GM19463 (cell line): ENCODE results near the gene CRYBA2.

ENCODE experiments used
- ATAC-seq: cut with Tn5 transposase; IDR thresholded peaks from one replicate; pipeline ENCODE4 v1.9.1; 2021; ENCODE audit warnings: mild to moderate bottlenecking, moderate library complexity; ENCODE audit not compliant: unreplicated experiment

Gene CRYBA2

DNA sequence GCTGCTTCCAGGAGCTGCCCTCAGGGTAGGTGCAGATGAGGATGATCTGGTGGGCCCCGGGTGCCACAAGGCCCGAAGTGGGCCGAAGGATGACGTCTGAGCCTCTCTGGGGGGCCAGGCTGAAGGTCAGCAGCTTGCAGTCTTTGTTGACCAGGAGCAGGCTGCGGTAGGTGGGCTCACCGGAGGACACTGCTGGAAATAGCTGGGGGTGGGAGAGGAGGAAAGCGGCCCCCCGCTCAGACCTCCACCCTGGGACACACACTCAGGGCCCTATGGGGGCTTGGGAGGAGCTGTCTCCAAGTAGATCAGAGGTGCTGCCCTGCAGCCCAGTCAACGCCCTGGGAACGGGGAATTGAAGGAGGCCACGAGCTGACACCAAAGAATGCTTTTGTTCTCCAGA lies 30.8 kb upstream of the CRYBA2 start:
- ATAC-seq = no peak

- ATAC-seq = no peak
These were observed 29.9 kb upstream of the CRYBA2 start for GRCh38 chr2:219023045-219023605.

DNA sequence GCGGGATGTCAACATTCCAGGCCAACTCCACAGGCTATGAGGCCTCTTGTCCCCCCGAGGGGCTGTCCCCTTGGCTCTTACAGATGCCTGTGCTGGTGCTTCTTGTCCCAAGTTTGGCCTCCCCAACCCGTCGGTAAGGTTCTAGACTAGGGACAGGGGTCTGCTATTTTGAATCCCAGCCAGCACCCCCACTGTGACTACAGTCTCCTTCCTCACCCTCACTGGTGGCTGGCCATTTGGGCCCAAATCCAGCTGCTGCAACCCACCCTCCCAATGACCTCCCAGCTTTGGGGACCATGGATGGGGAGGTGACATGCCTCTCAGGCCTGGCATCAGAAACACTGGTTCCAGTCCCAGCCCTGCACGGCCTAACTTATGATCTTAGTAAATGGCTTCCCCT lies 29.4 kb upstream of the CRYBA2 start:
- ATAC-seq = no peak

DNA sequence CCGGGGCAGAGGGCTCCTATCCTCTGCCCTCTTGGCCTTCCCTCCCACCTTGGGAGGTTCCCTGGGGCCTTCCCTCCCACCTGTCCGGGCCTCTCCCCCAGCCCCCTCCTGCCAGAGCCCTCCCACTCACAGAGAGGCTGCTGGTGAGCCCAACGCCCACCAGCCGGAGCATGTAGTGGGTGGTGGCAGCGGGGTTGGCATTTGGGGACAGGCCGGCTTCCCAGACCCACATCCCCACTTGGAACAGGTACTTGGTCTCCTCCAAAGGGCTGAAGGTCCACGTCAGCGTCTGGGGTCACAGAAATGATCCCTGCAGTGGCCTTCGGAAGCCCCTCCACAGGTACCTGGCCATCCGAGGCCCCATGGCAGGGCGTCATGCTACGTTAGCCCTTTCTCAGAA lies 28.8 kb upstream of the CRYBA2 start:
- ATAC-seq = no peak

DNA sequence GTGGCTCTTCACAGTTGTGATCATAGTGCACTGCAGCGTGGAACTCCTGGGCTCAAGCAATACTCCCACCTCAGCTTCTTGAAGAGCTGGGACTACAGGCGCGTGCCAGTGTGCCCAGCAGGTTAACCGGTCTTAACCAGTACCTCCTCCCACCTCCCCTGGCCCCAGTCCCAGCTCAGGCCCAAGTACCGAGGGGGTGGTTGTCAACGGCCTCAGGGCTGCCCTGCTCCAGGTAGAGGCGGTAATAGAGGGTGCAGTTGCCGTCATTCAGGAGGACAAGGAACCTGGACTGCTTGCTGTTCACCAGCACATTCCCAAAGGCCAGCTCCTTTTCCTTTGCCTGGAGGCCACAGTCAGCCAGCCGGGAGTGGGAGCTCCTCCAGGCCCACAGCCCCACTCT lies 28.4 kb upstream of the CRYBA2 start:
- no peak for ATAC-seq

GRCh38 chr2:219020604-219021365 lies 27.6 kb upstream of the CRYBA2 start:
- ATAC-seq = no peak

DNA sequence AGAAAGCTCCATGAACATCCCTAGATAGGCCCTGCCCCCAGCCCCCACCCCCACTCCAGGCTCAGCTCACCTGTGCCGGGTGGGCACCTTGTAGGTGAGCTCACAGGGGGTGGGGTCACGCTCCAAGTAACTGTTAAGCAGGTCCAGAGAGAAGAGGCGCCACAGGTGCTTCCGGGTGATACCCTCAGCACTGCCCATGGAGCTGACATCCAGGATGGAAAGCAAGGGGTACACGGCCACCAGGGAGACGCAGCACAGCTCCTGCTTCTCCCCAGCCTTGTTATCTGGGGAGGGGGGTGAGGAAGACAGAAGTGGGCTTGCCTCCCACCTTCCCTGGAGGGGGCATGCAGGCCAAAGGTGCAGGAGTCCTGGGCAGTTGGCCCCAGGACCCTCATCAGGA lies 26.2 kb upstream of the CRYBA2 start:
- no peak for ATAC-seq

DNA sequence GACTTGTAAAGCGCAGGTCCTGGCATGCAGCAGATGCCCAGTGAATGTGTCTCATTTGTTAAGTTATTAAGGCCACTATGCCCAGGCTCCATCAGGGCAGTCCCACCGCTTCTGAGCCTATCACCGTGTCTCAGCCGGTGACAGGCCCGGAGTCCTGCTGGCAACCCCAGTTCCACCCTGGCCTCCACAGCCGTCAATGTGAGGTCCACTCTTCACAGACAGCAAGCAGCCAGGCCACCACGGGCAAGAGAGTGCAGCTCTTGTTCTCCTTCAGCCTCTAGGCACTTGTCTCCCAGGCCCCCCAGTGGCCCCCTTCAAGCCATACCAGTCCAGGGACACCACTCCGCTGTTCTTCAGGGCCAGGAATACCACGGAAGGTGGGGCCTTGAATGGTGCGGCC lies 25.5 kb upstream of the CRYBA2 start:
- no peak for ATAC-seq

DNA sequence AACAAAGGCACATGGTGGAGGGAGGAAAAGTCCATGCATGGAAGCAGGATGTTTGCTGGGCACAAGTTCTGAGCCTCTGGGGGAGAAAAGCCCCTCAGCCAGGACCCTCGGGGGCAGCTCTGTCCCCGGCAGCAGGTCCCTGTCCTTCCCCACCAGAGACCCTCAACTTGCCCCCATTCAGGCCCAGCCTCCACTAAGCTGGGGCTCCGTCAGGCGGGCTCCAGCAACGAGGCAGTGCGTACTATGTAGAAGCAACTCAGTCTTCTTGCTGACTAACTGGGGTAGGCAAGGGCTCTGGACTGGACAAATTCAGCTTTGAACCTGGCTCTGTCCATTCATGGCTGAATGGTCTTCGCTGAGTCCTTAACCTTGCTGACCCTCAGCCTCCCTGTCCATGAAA lies 25.1 kb upstream of the CRYBA2 start:
- no peak for ATAC-seq

DNA sequence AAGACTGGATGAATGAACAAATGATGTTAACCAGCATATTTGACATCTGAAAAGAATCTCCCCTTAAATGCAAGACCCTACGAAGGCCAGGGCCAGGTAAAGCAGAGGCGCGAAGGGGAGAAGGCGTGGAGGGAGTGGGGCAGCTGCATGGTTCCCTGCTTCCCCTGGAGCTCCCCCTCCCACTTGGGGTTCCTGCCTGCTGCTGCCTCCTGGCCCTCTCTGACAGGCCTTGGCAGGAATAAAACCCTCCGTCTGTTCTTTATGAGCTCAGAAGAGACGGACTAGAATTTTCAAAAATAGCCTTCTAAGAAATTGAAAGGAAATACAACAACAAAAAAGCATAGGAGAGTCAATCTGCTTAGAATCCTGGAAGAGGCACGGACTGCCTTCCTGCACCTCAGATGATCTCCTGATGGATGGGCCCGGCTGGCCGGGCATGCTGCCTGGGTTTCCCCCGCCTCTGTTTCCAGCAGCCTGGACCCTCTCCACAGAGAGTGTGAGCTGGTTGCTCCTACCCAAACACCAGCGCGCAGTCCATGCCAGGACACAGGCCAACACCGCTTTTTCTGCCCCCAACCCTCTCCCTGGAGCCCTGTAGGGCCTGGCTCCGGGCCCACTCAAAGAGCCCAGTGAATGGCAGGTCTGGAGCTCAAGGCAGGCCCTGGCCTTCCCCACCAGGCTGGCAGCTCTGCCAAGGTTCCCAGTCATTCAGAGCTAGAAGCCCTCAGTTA lies 24.1 kb upstream of the CRYBA2 start:
- no peak for ATAC-seq

- ATAC-seq = no peak
These were observed 23.5 kb upstream of the CRYBA2 start for GRCh38 chr2:219016721-219017120.

- no peak for ATAC-seq
These were observed 17.7 kb upstream of the CRYBA2 start for GRCh38 chr2:219010873-219011272.

- no peak for ATAC-seq
These were observed 17.0 kb upstream of the CRYBA2 start for GRCh38 chr2:219010162-219010756.

- ATAC-seq = no peak
These were observed 16.1 kb upstream of the CRYBA2 start for GRCh38 chr2:219009294-219009693.

- ATAC-seq = no peak
These were observed 10.8 kb upstream of the CRYBA2 start for GRCh38 chr2:219003979-219004378.

DNA sequence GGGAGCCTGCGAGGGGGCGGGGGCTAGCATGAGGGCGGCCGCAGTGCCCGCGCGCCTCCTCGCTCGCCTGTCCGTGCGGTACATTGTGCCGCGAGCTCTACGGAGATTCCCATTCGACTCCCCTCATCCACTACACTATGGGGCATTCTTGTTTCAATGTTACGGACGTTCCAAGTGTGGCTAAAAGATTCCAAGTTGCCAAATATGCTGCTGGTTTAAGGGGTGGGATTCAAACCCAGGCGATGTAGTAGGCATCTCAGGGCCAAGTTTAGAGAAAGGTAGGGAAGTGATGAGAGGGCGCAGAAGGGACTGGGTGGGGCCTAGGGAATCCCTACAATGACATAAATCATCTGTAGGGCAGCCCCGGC lies 10.0 kb upstream of the CRYBA2 start:
- no peak for ATAC-seq

DNA sequence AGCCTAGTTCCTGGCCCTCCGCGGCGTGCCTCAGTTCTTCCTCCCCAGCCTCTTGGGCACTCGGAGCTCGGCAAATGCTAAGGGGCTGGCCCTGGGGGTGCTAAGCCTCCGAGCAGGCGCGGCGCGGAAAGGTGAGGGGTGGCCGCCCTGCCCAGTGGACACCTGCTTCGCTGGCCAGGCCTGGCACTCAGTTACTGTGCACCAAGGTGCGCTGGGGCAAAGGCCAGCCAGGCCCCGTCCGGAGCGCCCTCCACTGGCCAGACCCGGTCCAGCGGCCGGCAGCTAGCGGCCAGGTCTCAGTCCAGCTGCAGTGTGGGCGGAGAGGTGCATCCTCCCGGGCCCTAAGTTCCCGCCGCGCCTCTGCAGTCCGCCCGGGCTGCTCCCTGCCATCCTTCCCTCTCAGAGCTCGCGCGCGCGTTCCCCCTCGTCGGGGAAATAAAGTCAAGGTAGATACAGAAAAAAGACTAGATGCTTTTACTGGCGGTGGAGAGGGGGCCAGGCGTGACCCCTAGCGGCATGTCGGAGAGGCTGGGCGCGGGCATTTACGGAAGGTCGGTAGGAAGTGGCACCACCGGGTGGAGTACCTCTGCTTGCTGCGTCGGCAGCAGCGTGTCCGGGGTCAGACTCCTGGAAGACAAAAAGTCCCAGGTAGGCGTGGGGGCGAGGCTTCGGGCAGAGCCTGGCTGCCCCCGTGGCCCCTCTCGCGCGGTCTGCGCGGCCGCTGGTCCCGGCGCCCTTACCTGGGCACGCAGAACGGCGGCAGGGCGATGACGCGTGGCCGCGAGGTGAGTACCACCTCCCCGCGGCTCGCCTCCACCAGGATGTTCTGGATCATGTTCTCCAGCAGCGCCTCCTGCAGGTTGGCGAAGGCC lies 9.4 kb upstream of the CRYBA2 start:
- no peak for ATAC-seq

- ATAC-seq = no peak
These were observed 8.6 kb upstream of the CRYBA2 start for GRCh38 chr2:219001577-219002394.

- ATAC-seq = no peak
These were observed 7.9 kb upstream of the CRYBA2 start for GRCh38 chr2:219001100-219001576.

DNA sequence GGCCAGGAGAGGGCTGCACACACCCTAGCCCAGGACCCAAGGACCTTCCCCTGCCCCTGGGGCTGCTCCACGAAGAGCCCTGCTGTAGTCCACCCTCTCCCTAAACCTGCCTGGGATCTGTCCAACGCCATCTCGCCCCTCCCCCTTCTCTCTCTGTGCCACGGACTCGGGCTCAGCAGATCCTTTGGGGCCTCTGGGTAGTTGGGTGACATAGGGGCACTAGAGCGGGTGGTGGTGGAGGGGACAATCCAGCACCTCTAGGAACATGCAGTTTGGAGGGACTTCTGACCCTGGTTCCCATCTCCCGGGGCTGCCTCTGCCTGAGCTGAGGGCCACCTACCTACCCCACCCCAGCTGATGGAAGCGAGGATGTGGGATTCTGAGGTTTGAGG lies 7.3 kb upstream of the CRYBA2 start:
- no peak for ATAC-seq
